ENCODE results near the gene SMOC2. TPM values are rescaled to one million over a fixed set of nuclear protein-coding genes. Genes with fewer than 3 reads are reported as not detected.
A peak's percentile ranks its signal among the peaks of the same experiment; 100 is the strongest.

SMOC2 gene
- total and polyA plus RNA-seq, 12 donors, result 3.0 to 32.0 (median 10.5) TPM

DNA sequence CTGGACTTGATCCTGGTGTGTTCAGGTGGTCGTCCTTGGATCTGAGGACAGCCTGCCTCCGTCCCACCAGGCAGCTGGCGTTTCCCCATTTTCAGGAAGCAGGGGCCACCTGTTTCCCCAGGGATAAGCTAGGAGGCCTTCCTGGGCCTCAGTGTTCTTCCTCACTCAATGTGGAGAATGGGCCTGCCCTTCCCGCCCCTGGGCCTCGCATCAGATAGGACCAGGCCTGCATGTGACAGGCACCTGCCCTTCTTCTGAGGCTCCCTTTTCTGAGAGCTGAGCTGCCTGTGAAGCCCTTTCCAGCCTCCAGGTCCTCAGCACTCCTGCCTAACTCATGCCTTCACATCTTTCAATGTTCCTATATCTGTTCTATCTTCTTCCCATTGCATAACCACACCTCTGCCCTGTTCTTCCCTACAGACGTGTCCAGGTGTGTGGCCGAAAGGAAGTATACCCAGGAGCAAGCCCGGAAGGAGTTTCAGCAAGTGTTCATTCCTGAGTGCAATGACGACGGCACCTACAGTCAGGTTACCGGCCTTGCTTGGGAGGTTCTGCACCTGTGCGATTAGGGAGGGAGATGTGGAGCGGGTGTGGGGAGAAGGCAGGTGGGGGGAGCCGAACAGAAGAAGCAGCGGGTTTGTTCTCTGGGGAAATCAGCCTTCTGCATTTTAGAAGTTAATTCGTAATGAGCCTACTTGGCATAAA lies 85.1 kb downstream of the SMOC2 start:
- DNase-seq, result peak in 1 of 7 donors; percentile 28
- Histone ChIP-seq H3K9me3 (replicated peaks in 1 of 3) (no peaks in the 10 kb centered on the region), H3K36me3 (replicated peaks in 1 of 2) (no peaks in the 10 kb centered on the region), H3K27me3 (no peaks in the 10 kb centered on the region), H3K27ac (no peak overlapping the region), H3K4me1 (replicated peaks in 1 of 2) (no peaks in the 10 kb centered on the region), H3K4me3 (no peak overlapping the region)
- intact Hi-C loops (cut with DNase I), result no loop called here
- 86 to 89% (median 87%) methylated on average over 13 to 16 of the region's 16 CpGs for WGBS, 4 donors
- no peak for TF ChIP-seq POLR2A (IDR thresholded peaks at IDR 0.05)
- TF ChIP-seq, protein P1, sequence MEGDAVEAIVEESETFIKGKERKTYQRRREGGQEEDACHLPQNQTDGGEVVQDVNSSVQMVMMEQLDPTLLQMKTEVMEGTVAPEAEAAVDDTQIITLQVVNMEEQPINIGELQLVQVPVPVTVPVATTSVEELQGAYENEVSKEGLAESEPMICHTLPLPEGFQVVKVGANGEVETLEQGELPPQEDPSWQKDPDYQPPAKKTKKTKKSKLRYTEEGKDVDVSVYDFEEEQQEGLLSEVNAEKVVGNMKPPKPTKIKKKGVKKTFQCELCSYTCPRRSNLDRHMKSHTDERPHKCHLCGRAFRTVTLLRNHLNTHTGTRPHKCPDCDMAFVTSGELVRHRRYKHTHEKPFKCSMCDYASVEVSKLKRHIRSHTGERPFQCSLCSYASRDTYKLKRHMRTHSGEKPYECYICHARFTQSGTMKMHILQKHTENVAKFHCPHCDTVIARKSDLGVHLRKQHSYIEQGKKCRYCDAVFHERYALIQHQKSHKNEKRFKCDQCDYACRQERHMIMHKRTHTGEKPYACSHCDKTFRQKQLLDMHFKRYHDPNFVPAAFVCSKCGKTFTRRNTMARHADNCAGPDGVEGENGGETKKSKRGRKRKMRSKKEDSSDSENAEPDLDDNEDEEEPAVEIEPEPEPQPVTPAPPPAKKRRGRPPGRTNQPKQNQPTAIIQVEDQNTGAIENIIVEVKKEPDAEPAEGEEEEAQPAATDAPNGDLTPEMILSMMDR (IDR thresholded peaks at IDR 0.05), result no peak

DNA sequence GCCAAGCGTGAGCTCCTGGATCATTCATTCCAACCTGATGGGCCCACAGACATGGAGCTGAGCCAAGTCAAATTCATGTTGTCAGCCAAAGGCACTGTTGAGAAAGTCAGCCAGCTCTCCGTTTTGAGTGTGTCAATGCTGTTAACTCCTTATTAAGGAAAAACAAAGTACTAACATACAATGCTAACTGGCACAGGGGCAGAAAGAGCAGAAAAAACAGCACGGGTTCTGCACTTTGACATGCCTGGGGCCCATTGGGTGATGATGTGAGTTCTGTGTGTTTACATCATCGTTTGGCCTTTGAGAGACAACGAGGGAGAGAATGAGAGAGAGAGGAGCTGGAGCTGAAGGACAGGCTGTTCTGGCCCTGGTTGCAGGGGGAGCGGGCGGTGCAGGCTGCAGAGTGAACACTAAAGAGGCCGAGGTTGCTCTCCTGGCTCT lies 85.9 kb downstream of the SMOC2 start:
- peak in 1 of 7 donors; percentile 52 for DNase-seq
- no peaks in the 10 kb centered on the region for H3K36me3 ChIP-seq (replicated peaks in 1 of 2)
- H3K4me3 ChIP-seq, result no peak overlapping the region
- H3K27me3 ChIP-seq, result no peaks in the 10 kb centered on the region
- TF ChIP-seq, protein P1 (IDR thresholded peaks at IDR 0.05), result no peak
- TF ChIP-seq POLR2A (IDR thresholded peaks at IDR 0.05), result no peak
- H3K4me1 ChIP-seq (replicated peaks in 1 of 2), result no peaks in the 10 kb centered on the region
- peak overlapping the region in 1 of 5 donors; percentile 44 for H3K27ac ChIP-seq
- no peaks in the 10 kb centered on the region for H3K9me3 ChIP-seq (replicated peaks in 1 of 3)
- WGBS, 4 donors, result 43 to 56% (median 48%) methylated on average over 8 of the region's 8 CpGs
- intact Hi-C loops (cut with DNase I), result no loop called here

DNA sequence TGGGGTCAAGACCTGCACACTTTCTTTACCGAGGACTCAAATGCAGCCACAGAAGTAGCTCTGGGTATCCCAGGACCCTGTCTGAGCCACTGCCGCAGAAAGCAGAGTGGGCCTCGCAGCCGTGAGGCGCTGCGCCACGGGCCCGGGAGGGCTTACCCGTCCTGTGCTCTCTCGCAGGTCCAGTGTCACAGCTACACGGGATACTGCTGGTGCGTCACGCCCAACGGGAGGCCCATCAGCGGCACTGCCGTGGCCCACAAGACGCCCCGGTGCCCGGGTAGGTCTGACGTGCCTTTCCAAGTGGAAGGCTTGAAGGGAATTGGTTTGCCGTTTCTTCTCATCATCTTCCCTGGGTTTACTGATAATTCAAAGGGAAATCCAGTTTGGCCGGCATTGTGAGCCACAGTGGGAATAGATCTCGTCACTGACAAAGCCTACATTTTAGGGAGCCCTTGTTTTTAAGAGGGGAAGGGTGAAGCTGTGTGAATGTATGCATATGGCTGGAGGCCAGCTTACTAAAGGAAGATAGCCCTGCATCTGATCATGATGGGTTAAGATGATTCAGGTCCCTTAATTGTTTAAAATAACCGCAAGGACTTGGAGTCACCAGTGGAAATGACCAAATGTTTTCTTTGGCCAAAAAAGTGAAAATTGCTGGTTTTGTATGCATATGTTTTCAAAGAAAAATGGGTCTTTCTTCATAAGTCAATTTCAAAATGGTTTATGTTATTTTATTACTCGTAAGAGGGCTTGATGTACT lies 86.6 kb downstream of the SMOC2 start:
- TF ChIP-seq POLR2A (IDR thresholded peaks at IDR 0.05), result no peak
- no peaks in the 10 kb centered on the region for H3K27me3 ChIP-seq
- no peak overlapping the region for H3K4me3 ChIP-seq
- H3K9me3 ChIP-seq (replicated peaks in 1 of 3), result no peaks in the 10 kb centered on the region
- H3K27ac ChIP-seq, result peak overlapping the region in 1 of 5 donors; percentile 44
- H3K36me3 ChIP-seq (replicated peaks in 1 of 2), result no peaks in the 10 kb centered on the region
- 77 to 85% (median 79%) methylated on average over 11 to 25 of the region's 25 CpGs for WGBS, 4 donors
- peak in 1 of 7 donors; percentile 18 for DNase-seq
- intact Hi-C loops (cut with DNase I), result no loop called here
- no peaks in the 10 kb centered on the region for H3K4me1 ChIP-seq (replicated peaks in 1 of 2)

DNA sequence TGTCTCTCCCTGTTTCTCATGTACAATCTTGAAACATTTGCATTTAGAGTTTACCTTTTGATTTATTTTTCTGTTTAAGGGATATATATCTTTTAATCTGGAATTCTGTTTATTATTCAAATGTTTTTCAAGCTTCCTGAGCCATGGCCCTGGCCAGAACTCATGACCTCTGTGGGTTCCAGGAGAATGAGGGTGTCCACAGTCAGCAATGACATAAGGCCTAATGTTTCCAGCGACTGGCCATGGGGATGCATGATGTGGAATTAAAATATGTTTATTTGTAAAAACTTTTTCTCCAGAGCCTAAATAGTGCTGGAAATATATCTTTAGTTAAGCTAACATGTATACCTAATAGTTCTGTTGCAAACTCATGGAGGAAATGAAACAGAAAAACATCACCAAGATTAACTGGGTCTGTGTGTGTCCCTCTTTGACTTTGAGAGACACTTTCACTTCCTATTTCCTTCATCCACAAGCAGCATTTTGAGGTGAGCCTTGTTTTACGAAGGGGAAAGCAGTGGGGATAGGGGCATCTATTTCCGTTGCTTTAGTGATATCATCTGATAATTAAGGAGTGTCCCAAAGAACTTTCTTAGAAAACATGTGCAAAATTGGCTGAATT lies 87.6 kb downstream of the SMOC2 start:
- no peaks in the 10 kb centered on the region for H3K4me1 ChIP-seq (replicated peaks in 1 of 2)
- H3K27ac ChIP-seq, result no peak overlapping the region
- H3K27me3 ChIP-seq, result no peaks in the 10 kb centered on the region
- H3K36me3 ChIP-seq (replicated peaks in 1 of 2), result no peaks in the 10 kb centered on the region
- peak in 1 of 7 donors; percentile 15 for DNase-seq
- no peaks in the 10 kb centered on the region for H3K9me3 ChIP-seq (replicated peaks in 1 of 3)
- 71 to 82% (median 73%) methylated on average over 3 of the region's 3 CpGs for WGBS, 4 donors
- H3K4me3 ChIP-seq, result no peak overlapping the region
- TF ChIP-seq, protein P1 (IDR thresholded peaks at IDR 0.05), result no peak
- TF ChIP-seq POLR2A (IDR thresholded peaks at IDR 0.05), result no peak
- intact Hi-C loops (cut with DNase I), result no loop called here
